ENCODE data around the gene THSD4. TPM values are rescaled to one million over a fixed set of nuclear protein-coding genes. Genes with fewer than 3 reads are reported as not detected.

THSD4 gene
- polyA plus RNA-seq, 1 donor from 2014 or later = 0.46 TPM

DNA sequence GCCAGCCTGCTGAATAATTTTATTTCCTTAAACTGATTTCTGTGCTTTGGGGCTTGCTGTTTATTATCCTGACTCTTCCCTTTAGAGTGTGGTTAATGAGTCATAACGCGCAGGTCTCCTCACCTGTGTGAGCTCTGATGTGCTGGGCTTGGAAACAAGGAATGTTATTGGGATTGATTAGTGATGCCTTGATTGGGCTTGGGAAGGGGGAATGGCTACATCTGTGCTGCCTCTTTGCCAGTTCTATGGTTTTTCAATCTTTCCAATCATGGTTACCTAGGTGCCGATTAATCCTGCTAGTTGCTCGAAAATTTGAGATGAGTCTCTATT, 161.0 kb downstream of the THSD4 start:
- Histone ChIP-seq H3K36me3 (ENCODE audit: insufficient read depth, low read length) (no peaks in the 10 kb centered on the region), H3K27ac (ENCODE audit: low read length) (no peak overlapping the region), H3K79me2 (replicated peaks; ENCODE audit: insufficient read depth, low read length) (no peaks in the 10 kb centered on the region), H3K9ac (ENCODE audit: low read length) (no peak overlapping the region), H3K4me3 (ENCODE audit: low read length) (no peak overlapping the region), H3K9me2 (ENCODE audit: insufficient read depth, low read length) (no peaks in the 10 kb centered on the region), H4K20me1 (ENCODE audit: insufficient read depth) (no peaks in the 10 kb centered on the region), H3K27me3 (ENCODE audit: insufficient read depth, low read depth, low read length) (no peaks in the 10 kb centered on the region), H3K9me3 (ENCODE audit: low read length) (no peaks in the 10 kb centered on the region), H2AFZ (ENCODE audit: low read depth, low read length) (no peak overlapping the region), H3F3A (ENCODE audit: insufficient read depth, low read length, poor library complexity, severe bottlenecking) (no peaks in the 10 kb centered on the region), H3K4me2 (ENCODE audit: low read length) (no peak overlapping the region)
- no peak for TF ChIP-seq EP300 (conservative IDR thresholded peaks at IDR 0.05; ENCODE audit: poor library complexity, severe bottlenecking)
- TF ChIP-seq TAF1 (IDR thresholded peaks at IDR 0.05; ENCODE audit: low read depth) = no peak
- TF ChIP-seq, protein P1, sequence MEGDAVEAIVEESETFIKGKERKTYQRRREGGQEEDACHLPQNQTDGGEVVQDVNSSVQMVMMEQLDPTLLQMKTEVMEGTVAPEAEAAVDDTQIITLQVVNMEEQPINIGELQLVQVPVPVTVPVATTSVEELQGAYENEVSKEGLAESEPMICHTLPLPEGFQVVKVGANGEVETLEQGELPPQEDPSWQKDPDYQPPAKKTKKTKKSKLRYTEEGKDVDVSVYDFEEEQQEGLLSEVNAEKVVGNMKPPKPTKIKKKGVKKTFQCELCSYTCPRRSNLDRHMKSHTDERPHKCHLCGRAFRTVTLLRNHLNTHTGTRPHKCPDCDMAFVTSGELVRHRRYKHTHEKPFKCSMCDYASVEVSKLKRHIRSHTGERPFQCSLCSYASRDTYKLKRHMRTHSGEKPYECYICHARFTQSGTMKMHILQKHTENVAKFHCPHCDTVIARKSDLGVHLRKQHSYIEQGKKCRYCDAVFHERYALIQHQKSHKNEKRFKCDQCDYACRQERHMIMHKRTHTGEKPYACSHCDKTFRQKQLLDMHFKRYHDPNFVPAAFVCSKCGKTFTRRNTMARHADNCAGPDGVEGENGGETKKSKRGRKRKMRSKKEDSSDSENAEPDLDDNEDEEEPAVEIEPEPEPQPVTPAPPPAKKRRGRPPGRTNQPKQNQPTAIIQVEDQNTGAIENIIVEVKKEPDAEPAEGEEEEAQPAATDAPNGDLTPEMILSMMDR (IDR thresholded peaks at IDR 0.05; ENCODE audit: poor library complexity, severe bottlenecking) = no peak

GRCh38 chr15:71278989-71279756, 163.9 kb downstream of the THSD4 start:
- H2AFZ ChIP-seq (ENCODE audit: low read depth, low read length) = no peak overlapping the region

More at GRCh38 chr15:71278989-71279756, 163.9 kb downstream of the THSD4 start:
- TF ChIP-seq REST (IDR thresholded peaks at IDR 0.05; ENCODE audit: borderline replicate concordance) (no peak), EZH2 (IDR thresholded peaks at IDR 0.05; ENCODE audit: borderline replicate concordance, insufficient read depth, low read length, poor library complexity, severe bottlenecking) (no peak), EP300 (conservative IDR thresholded peaks at IDR 0.05; ENCODE audit: poor library complexity, severe bottlenecking) (no peak), RAD21 (conservative IDR thresholded peaks at IDR 0.05) (no peak), TAF1 (IDR thresholded peaks at IDR 0.05; ENCODE audit: low read depth) (no peak), SMC3 (conservative IDR thresholded peaks at IDR 0.05; ENCODE audit: poor library complexity) (no peak), POLR2AphosphoS5 (IDR thresholded peaks at IDR 0.05) (no peak), MXI1 (conservative IDR thresholded peaks at IDR 0.05; ENCODE audit: poor library complexity, severe bottlenecking) (no peak)
- TF ChIP-seq, protein P1 (IDR thresholded peaks at IDR 0.05; ENCODE audit: poor library complexity, severe bottlenecking) = no peak
- Histone ChIP-seq H3K9me2 (ENCODE audit: insufficient read depth, low read length) (no peaks in the 10 kb centered on the region), H3K4me3 (ENCODE audit: low read length) (no peak overlapping the region), H3K9ac (ENCODE audit: low read length) (no peak overlapping the region), H4K20me1 (ENCODE audit: insufficient read depth) (no peaks in the 10 kb centered on the region), H3K79me2 (replicated peaks; ENCODE audit: insufficient read depth, low read length) (no peaks in the 10 kb centered on the region), H3K36me3 (ENCODE audit: insufficient read depth, low read length) (no peaks in the 10 kb centered on the region), H3K4me2 (ENCODE audit: low read length) (no peak overlapping the region), H3F3A (ENCODE audit: insufficient read depth, low read length, poor library complexity, severe bottlenecking) (no peaks in the 10 kb centered on the region), H3K27me3 (ENCODE audit: insufficient read depth, low read depth, low read length) (no peaks in the 10 kb centered on the region), H3K9me3 (ENCODE audit: low read length) (no peaks in the 10 kb centered on the region), H3K27ac (ENCODE audit: low read length) (no peak overlapping the region)

Measured in neural cell (in vitro differentiated cells).